Panc1 (cell line): ENCODE measurements around the gene RNASEH2B. TPM values are rescaled to one million over a fixed set of nuclear protein-coding genes. Genes with fewer than 3 reads are reported as not detected.

ENCODE experiments used
- ATAC-seq: fragments of 200-7000 bp; cut with Tn5 transposase; 2 replicates; pipeline ENCODE4 v1.9.1; 2020; ENCODE audit warnings: mild to moderate bottlenecking, moderate library complexity
- BruUV-seq: library from RNA; stranded (reverse); fragments of 400-500 nt; replicated peaks from 2 replicates; lab custom pipeline; 2021; lab: Mats Ljungman, UMichigan
- CTCF ChIA-PET: fragments of 300-600 bp; sonication (Branson Sonifier 250); formaldehyde crosslinking; loops from one replicate; lab custom pipeline; 2022; ENCODE audit warnings: antibody characterized with exemption; lab: Charles Lee
- POLR2A ChIA-PET: fragments of 300-600 bp; sonication (Branson Sonifier 250); formaldehyde crosslinking; loops from one replicate; lab custom pipeline; 2022; ENCODE audit warnings: antibody characterized with exemption; lab: Charles Lee
- DNase-seq: peaks from one replicate; pipeline ENCODE4 v3.0.0-alpha.2; 2010; ENCODE audit warnings: low read depth, low spot score
- H3K27ac ChIP-seq: 2 replicates; pipeline ENCODE4 v1.5.1; 2011; ENCODE audit warnings: mild to moderate bottlenecking, low read length, inconsistent platforms
- H3K27me3 ChIP-seq: fragments of 200-500 bp; sonication (Bioruptor generic); 2 replicates; pipeline ENCODE4 v1.6.0; 2014; ENCODE audit warnings: low read length, inconsistent platforms; ENCODE audit not compliant: control insufficient read depth, insufficient read depth
- H3K36me3 ChIP-seq: fragments of 200-500 bp; sonication (Bioruptor generic); 2 replicates; pipeline ENCODE4 v1.5.1; 2014; ENCODE audit warnings: inconsistent platforms, mild to moderate bottlenecking, low read length, moderate library complexity; ENCODE audit not compliant: control insufficient read depth, insufficient read depth
- H3K4me1 ChIP-seq: 2 replicates; pipeline ENCODE4 v1.5.1; 2011; ENCODE audit warnings: inconsistent platforms, mild to moderate bottlenecking, low read length, moderate library complexity; ENCODE audit not compliant: control insufficient read depth, insufficient read depth
- H3K4me3 ChIP-seq, 2 experiments: 2 replicates each; pipeline ENCODE4 v1.5.1; 2011 to 2012; ENCODE audit warnings: low read depth in 2 of 2, low read length in 2 of 2, mild to moderate bottlenecking in 2 of 2, inconsistent platforms in 1 of 2, moderate library complexity in 1 of 2
- H3K9me3 ChIP-seq: fragments of 200-500 bp; sonication (Bioruptor generic); 2 replicates; pipeline ENCODE4 v1.5.1; 2014; ENCODE audit warnings: low read depth, mild to moderate bottlenecking, inconsistent platforms, low read length, moderate library complexity; ENCODE audit not compliant: control insufficient read depth, insufficient read depth
- CTCF ChIP-seq: fragments of 450-650 bp; IDR thresholded peaks from 2 replicates; pipeline ENCODE4 v1.5.1; 2017; ENCODE audit warnings: mild to moderate bottlenecking
- POLR2AphosphoS5 ChIP-seq: IDR thresholded peaks from 2 replicates; pipeline ENCODE4 v1.6.1; 2012; ENCODE audit warnings: mild to moderate bottlenecking, low read depth, low read length, moderate library complexity
- REST ChIP-seq, 2 experiments: IDR thresholded peaks; 2 replicates each; pipeline ENCODE4 v1.6.1; 2011 to 2012; ENCODE audit warnings: low read depth in 2 of 2, control low read depth in 1 of 2, low read length in 1 of 2, mild to moderate bottlenecking in 1 of 2, moderate library complexity in 1 of 2; ENCODE audit not compliant: insufficient read depth in 1 of 2
- SIN3A ChIP-seq: IDR thresholded peaks from 2 replicates; pipeline ENCODE4 v1.6.1; 2012; ENCODE audit warnings: low read depth, mild to moderate bottlenecking, low read length, moderate library complexity, borderline replicate concordance; ENCODE audit not compliant: insufficient read depth
- TCF7L2 ChIP-seq: IDR thresholded peaks from 2 replicates; pipeline ENCODE4 v1.6.1; 2011; ENCODE audit warnings: mild to moderate bottlenecking, low read depth, low read length, inconsistent platforms
- in situ Hi-C: cut with HindIII; loops from 2 replicates; pipeline ENCODE4 v1.10.0; 2016; ENCODE audit warnings: low sequenced_read_pairs, low pct_unique_long_range_greater_than_20kb
- intact Hi-C: fragments of 100-400 bp; cut with micrococcal nuclease; formaldehyde crosslinking; loops from one replicate; pipeline ENCODE4 v1.10.0; 2022; ENCODE audit not compliant: unreplicated experiment
- total RNA-seq: library from RNA; stranded (reverse); gene quantifications from one replicate; pipeline ENCODE4 v1.2.1, GENCODE V29; 2021; ENCODE audit not compliant: unreplicated experiment

The RNASEH2B gene
- total RNA-seq, 1 experiment from 2014 or later: 37.8 TPM

- ChIA-PET POLR2A (no interaction called here), CTCF (no interaction called here)
- TF ChIP-seq POLR2AphosphoS5 (no peak), CTCF (no peak), SIN3A (no peak), REST (IDR thresholded peaks at IDR 0.05; ENCODE audit: insufficient read depth in 1 of 2, low read depth in 2 of 2, low read length in 1 of 2) (no peak), TCF7L2 (no peak)
- Histone ChIP-seq H3K4me3 (no peak overlapping the region), H3K4me1 (no peaks in the 10 kb centered on the region), H3K27ac (no peak overlapping the region), H3K36me3 (no peaks in the 10 kb centered on the region; the same call in 1 of the 2 replicates), H3K9me3 (no peaks in the 10 kb centered on the region), H3K27me3 (no peaks in the 10 kb centered on the region)
- DNase-seq (no peak), ATAC-seq (no peak)
- intact Hi-C loops (no loop called here), in situ Hi-C loops (no loop called here)
- BruUV-seq: no TSS peak
Measured at GRCh38 chr13:50932091-50932490, 22.5 kb downstream of the RNASEH2B start.

- Histone ChIP-seq H3K9me3 (no peaks in the 10 kb centered on the region), H3K36me3 (no peaks in the 10 kb centered on the region; the same call in 1 of the 2 replicates), H3K27me3 (no peaks in the 10 kb centered on the region), H3K27ac (no peak overlapping the region), H3K4me1 (no peaks in the 10 kb centered on the region), H3K4me3 (no peak overlapping the region)
- intact Hi-C loops (no loop called here), in situ Hi-C loops (no loop called here)
- BruUV-seq: no TSS peak
- POLR2A ChIA-PET: no interaction called here
- TF ChIP-seq TCF7L2: no peak
- no peak for TF ChIP-seq CTCF
- no peak for TF ChIP-seq REST (IDR thresholded peaks at IDR 0.05; ENCODE audit: insufficient read depth in 1 of 2, low read depth in 2 of 2, low read length in 1 of 2)
- TF ChIP-seq POLR2AphosphoS5: no peak
- no peak for TF ChIP-seq SIN3A
- no peak for DNase-seq
- ATAC-seq: no peak
- CTCF ChIA-PET: no interaction called here
Measured at GRCh38 chr13:50934735-50935435, 25.3 kb downstream of the RNASEH2B start.
